HepG2 (cell line): Measurements from ENCODE around the gene SRSF3. TPM values are rescaled to one million over a fixed set of nuclear protein-coding genes. Genes with fewer than 3 reads are reported as not detected.
A peak's percentile ranks its signal among the peaks of the same experiment; 100 is the strongest.

ENCODE experiments used
- ATAC-seq: fragments of 200-7000 bp; cut with Tn5 transposase; 3 replicates; pipeline ENCODE4 v1.9.1; 2020; ENCODE audit warnings: mild to moderate bottlenecking, moderate library complexity
- BruUV-seq: library from RNA; stranded (reverse); fragments of 400-500 nt; replicated peaks from 2 replicates; lab custom pipeline; 2021; lab: Mats Ljungman, UMichigan
- CTCF ChIA-PET: fragments of 300-600 bp; formaldehyde crosslinking; extraction: SDS; loops from one replicate; lab custom pipeline; 2021; ENCODE audit warnings: low total read pairs, inconsistent platforms, low intra/inter-chr PET ratio; lab: Yijun Ruan, JAX
- POLR2A ChIA-PET: fragments of 350-600 bp; sonication (Branson Sonifier 250); formaldehyde crosslinking; loops from one replicate; lab custom pipeline; 2020; ENCODE audit warnings: antibody characterized with exemption, inconsistent platforms; lab: Yijun Ruan, JAX
- DNase-seq: peaks from one replicate; pipeline ENCODE4 v3.0.0-alpha.2; 2015; ENCODE audit warnings: low spot score
- FAIRE-seq: peaks from 3 replicates; lab custom pipeline; 2011; peaks lifted over from hg19 to GRCh38; lab: Jason Lieb, UNC
- H2AFZ ChIP-seq: one replicate; pipeline ENCODE4 v1.6.1; 2011; ENCODE audit warnings: low read length, inconsistent platforms
- H3K27ac ChIP-seq: fragments of 300-600 bp; 3 replicates; pipeline ENCODE4 v1.8.0; 2011; ENCODE audit warnings: mixed run types, mild to moderate bottlenecking, mixed read lengths, low read length, inconsistent platforms; ENCODE audit not compliant: insufficient read depth; ENCODE audit errors: extremely low read length
- H3K27me3 ChIP-seq, 2 experiments: fragments of 200-600 bp in 1 of 2; 2 replicates in 1 of 2; 3 replicates in 1 of 2; pipeline versions ENCODE4 v1.6.0 to v1.8.0; 2011; ENCODE audit warnings: low read length in 2 of 2, mild to moderate bottlenecking in 2 of 2, moderate library complexity in 2 of 2, inconsistent platforms in 1 of 2; ENCODE audit not compliant: insufficient read depth in 2 of 2, control insufficient read depth in 1 of 2
- H3K36me3 ChIP-seq, 2 experiments: fragments of 200-600 bp in 1 of 2; replicated peaks in 1 of 2; 2 replicates in 1 of 2; 3 replicates in 1 of 2; pipeline versions ENCODE4 v1.5.1 to v1.8.0; 2011; ENCODE audit warnings: low read length in 2 of 2, inconsistent platforms in 1 of 2; ENCODE audit not compliant: insufficient read depth in 2 of 2, control insufficient read depth in 1 of 2
- H3K4me1 ChIP-seq: 2 replicates; pipeline ENCODE4 v1.5.1; 2012; ENCODE audit warnings: low read length, inconsistent platforms; ENCODE audit not compliant: insufficient read depth
- H3K4me2 ChIP-seq: 2 replicates; pipeline ENCODE4 v1.6.0; 2011; ENCODE audit warnings: low read depth, low read length, inconsistent platforms
- H3K4me3 ChIP-seq, 3 experiments: fragments of 200-600 bp in 1 of 3; sonication (generic), shearing (Covaris generic) in 1 of 3; replicated peaks in 1 of 3; 2 replicates each; pipeline ENCODE4 v1.5.1; 2011 to 2016; ENCODE audit warnings: low read length in 3 of 3, inconsistent platforms in 2 of 3, low read depth in 2 of 3, mild to moderate bottlenecking in 2 of 3, control low read depth in 1 of 3, mixed read lengths in 1 of 3; ENCODE audit not compliant: insufficient read depth in 1 of 3
- H3K79me2 ChIP-seq: one replicate; pipeline ENCODE4 v1.6.1; 2011; ENCODE audit warnings: low read length, inconsistent platforms; ENCODE audit not compliant: insufficient read depth
- H3K9ac ChIP-seq: 2 replicates; pipeline ENCODE4 v1.6.0; 2011; ENCODE audit warnings: mild to moderate bottlenecking, low read depth, low read length, inconsistent platforms; ENCODE audit not compliant: insufficient read depth
- H3K9me3 ChIP-seq: 2 replicates; pipeline ENCODE4 v1.5.1; 2012; ENCODE audit warnings: mild to moderate bottlenecking, low read length
- H4K20me1 ChIP-seq: 2 replicates; pipeline ENCODE4 v1.6.0; 2011; ENCODE audit warnings: inconsistent platforms, mild to moderate bottlenecking, low read length, moderate library complexity; ENCODE audit not compliant: insufficient read depth
- AGO1 ChIP-seq: fragments of 200-400 bp; formaldehyde crosslinking; IDR thresholded peaks from 2 replicates; pipeline ENCODE4 v1.6.1; 2017; ENCODE audit warnings: mild to moderate bottlenecking, low read depth, low read length, moderate library complexity; ENCODE audit not compliant: poor library complexity, severe bottlenecking
- FOXJ3 ChIP-seq: sonication (generic); formaldehyde crosslinking; IDR thresholded peaks from 2 replicates; pipeline ENCODE4 v1.4.0; 2020; ENCODE audit warnings: missing genetic modification reagents, mild to moderate bottlenecking, borderline replicate concordance
- IKZF4 ChIP-seq: sonication (generic); formaldehyde crosslinking; IDR thresholded peaks from 2 replicates; pipeline ENCODE4 v1.5.1; 2020; ENCODE audit warnings: borderline replicate concordance, mild to moderate bottlenecking, low read depth, missing genetic modification reagents; ENCODE audit errors: not compliant biosample characterization
- IRF9 ChIP-seq: sonication (generic); formaldehyde crosslinking; IDR thresholded peaks from 2 replicates; pipeline ENCODE4 v1.8.0; 2022; ENCODE audit warnings: missing genetic modification reagents, mild to moderate bottlenecking, borderline replicate concordance
- JUNB ChIP-seq: sonication (generic); formaldehyde crosslinking; IDR thresholded peaks from 2 replicates; pipeline ENCODE4 v1.8.0; 2022; ENCODE audit warnings: missing genetic modification reagents, mild to moderate bottlenecking, borderline replicate concordance
- SMAD3 ChIP-seq: sonication (generic); formaldehyde crosslinking; IDR thresholded peaks from 2 replicates; pipeline ENCODE4 v1.4.0; 2020; ENCODE audit warnings: missing genetic modification reagents
- SRSF1 ChIP-seq: fragments of 200-400 bp; formaldehyde crosslinking; optimal IDR thresholded peaks from 2 replicates; pipeline ENCODE3; 2017; ENCODE audit warnings: mild to moderate bottlenecking, low read depth, low read length, moderate library complexity
- STAG1 ChIP-seq: sonication (generic); formaldehyde crosslinking; IDR thresholded peaks from 2 replicates; pipeline ENCODE4 v1.4.0; 2020; ENCODE audit warnings: missing genetic modification reagents
- SYNCRIP ChIP-seq: fragments of 200-400 bp; formaldehyde crosslinking; IDR thresholded peaks from 2 replicates; pipeline ENCODE4 v1.6.1; 2018; ENCODE audit warnings: mild to moderate bottlenecking, low read depth, low read length; ENCODE audit not compliant: insufficient read depth
- TERF1 ChIP-seq: sonication (generic); formaldehyde crosslinking; IDR thresholded peaks from 2 replicates; pipeline ENCODE4 v1.8.0; 2022; ENCODE audit warnings: mild to moderate bottlenecking, missing genetic modification reagents, moderate library complexity
- U2AF2 ChIP-seq: fragments of 200-400 bp; formaldehyde crosslinking; IDR thresholded peaks from 2 replicates; pipeline ENCODE4 v1.6.1; 2017; ENCODE audit warnings: low read depth, mild to moderate bottlenecking, low read length
- ZBTB20 ChIP-seq: sonication (generic); formaldehyde crosslinking; IDR thresholded peaks from 2 replicates; pipeline ENCODE4 v1.8.1; 2023; ENCODE audit warnings: missing genetic modification reagents, low read depth, mild to moderate bottlenecking, borderline replicate concordance
- ZC3H4 ChIP-seq: sonication (generic); formaldehyde crosslinking; IDR thresholded peaks from 2 replicates; pipeline ENCODE4 v1.4.0; 2020; ENCODE audit warnings: missing genetic modification reagents, borderline replicate concordance
- ZMYM3 ChIP-seq: sonication (generic); formaldehyde crosslinking; IDR thresholded peaks from 2 replicates; pipeline ENCODE4 v1.5.1; 2020; ENCODE audit warnings: mild to moderate bottlenecking, missing genetic modification reagents
- ZNF263 ChIP-seq: sonication (generic); formaldehyde crosslinking; IDR thresholded peaks from 2 replicates; pipeline ENCODE4 v1.4.0; 2020; ENCODE audit warnings: missing genetic modification reagents
- ZNF275 ChIP-seq: sonication (generic); formaldehyde crosslinking; IDR thresholded peaks from 2 replicates; pipeline ENCODE4 v1.8.0; 2022; ENCODE audit warnings: missing genetic modification reagents, mild to moderate bottlenecking, inconsistent platforms, borderline replicate concordance
- ZNF468 ChIP-seq: sonication (generic); formaldehyde crosslinking; IDR thresholded peaks from 2 replicates; pipeline ENCODE4 v1.8.0; 2022; ENCODE audit warnings: mild to moderate bottlenecking, moderate library complexity, missing genetic modification reagents
- ZNF510 ChIP-seq: sonication (generic); formaldehyde crosslinking; IDR thresholded peaks from 2 replicates; pipeline ENCODE4 v1.4.0; 2020; ENCODE audit warnings: low read depth, mild to moderate bottlenecking, missing genetic modification reagents
- ZNF746 ChIP-seq: sonication (generic); formaldehyde crosslinking; IDR thresholded peaks from 2 replicates; pipeline ENCODE4 v1.8.0; 2022; ENCODE audit warnings: mild to moderate bottlenecking, missing genetic modification reagents
- ZNF761 ChIP-seq: sonication (generic); formaldehyde crosslinking; conservative IDR thresholded peaks from 2 replicates; pipeline ENCODE4 v1.4.0; 2020; ENCODE audit warnings: mild to moderate bottlenecking, missing genetic modification reagents
- WGBS: methylation state at CpG from one replicate; pipeline ENCODE4 v1.1.6; 2017; ENCODE audit warnings: low lambda C conversion rate; 5-methylcytosine and 5-hydroxymethylcytosine counted together
- in situ Hi-C: cut with HindIII; loops from 2 replicates; pipeline ENCODE4 v1.10.0; 2017; ENCODE audit warnings: low pct_unique_long_range_greater_than_20kb; ENCODE audit not compliant: extremely low pct_ligation_motif_present
- intact Hi-C: fragments of 100-400 bp; cut with micrococcal nuclease; formaldehyde crosslinking; loops from one replicate; pipeline ENCODE4 v1.10.0; 2022; ENCODE audit not compliant: unreplicated experiment
- polyA plus RNA-seq, 8 experiments: library from polyadenylated mRNA; depleted of rRNA in 3 of 8; stranded (reverse) in 7 of 8; unstranded in 1 of 8; fragments of >200 nt; fragmentation: Illumina TruSeq in 4 of 8; extraction: Trizol in 4 of 8; gene quantifications; 2 replicates each; pipeline versions ENCODE4 v1.2.1 to v1.2.3, GENCODE V29; 2011 to 2016; ENCODE audit warnings: low read depth in 4 of 8, missing spikeins in 1 of 8, mixed read lengths in 1 of 8; ENCODE audit not compliant: insufficient read depth in 1 of 8
- total RNA-seq, 5 experiments: library from RNA; depleted of rRNA; stranded (reverse); fragments of >200 nt; fragmentation: Illumina TruSeq; extraction: Trizol; gene quantifications; 2 replicates each; pipeline ENCODE4 v1.2.3, GENCODE V29; 2016; ENCODE audit warnings: low read depth in 1 of 5

Gene SRSF3
- total and polyA plus RNA-seq, 2 of the 13 experiments (the other 11 are each of a cell fraction or from before 2014, with no cell fraction given): 206 to 684 TPM

- in situ Hi-C loops (no loop called here), intact Hi-C loops (no loop called here)
- H3K79me2 ChIP-seq: no peaks in the 10 kb centered on the region
- no peaks in the 10 kb centered on the region for H3K9me3 ChIP-seq
- WGBS: 72% methylated on average over 7 of the region's 7 CpGs
- FAIRE-seq: no peak
- H3K27ac ChIP-seq: no peak overlapping the region
- no peak overlapping the region; the same call in 1 of the 2 replicates for H3K9ac ChIP-seq
- H3K4me1 ChIP-seq: peaks cover 79% of the 10 kb centered on the region
- H3K27me3 ChIP-seq: no peaks in the 10 kb centered on the region
- peak; percentile 25; the same call in 2 of the 3 replicates for ATAC-seq
- POLR2A ChIA-PET: interaction anchor here (1.4 to 2.3 kb wide), 2 partner anchors 9 to 17 kb away, joined by 5 to 14 read pairs; partner anchors contain the start of gene SRSF3
- no peaks in the 10 kb centered on the region for H3K36me3 ChIP-seq
- no peak overlapping the region for H2AFZ ChIP-seq
- CTCF ChIA-PET: no interaction called here
- no peak for DNase-seq
- H3K4me3 ChIP-seq: no peak overlapping the region
- H4K20me1 ChIP-seq: no peaks in the 10 kb centered on the region
- TF ChIP-seq TERF1 (CRISPR knock-in tag) (no peak), SYNCRIP (no peak), ZNF263 (no peak), ZNF761 (no peak), ZC3H4 (CRISPR knock-in tag) (no peak), ZNF510 (CRISPR knock-in tag) (no peak), FOXJ3 (no peak), STAG1 (CRISPR knock-in tag) (no peak), IKZF4 (CRISPR knock-in tag) (no peak), ZNF746 (CRISPR knock-in tag) (no peak), ZNF275 (no peak), JUNB (CRISPR knock-in tag) (no peak), ZMYM3 (CRISPR knock-in tag) (no peak), ZNF468 (CRISPR knock-in tag) (no peak), SRSF1 (no peak), IRF9 (CRISPR knock-in tag) (no peak), SMAD3 (no peak), U2AF2 (no peak), ZBTB20 (no peak), AGO1 (no peak)
- TF ChIP-seq, all 625 proteins: peak for 0
- H3K4me2 ChIP-seq: no peak overlapping the region
- BruUV-seq: no TSS peak
Observed at GRCh38 chr6:36576578-36576977, 17.6 kb upstream of the SRSF3 start.
